ENCODE data around the gene KPNA5. TPM values are rescaled to one million over a fixed set of nuclear protein-coding genes. Genes with fewer than 3 reads are reported as not detected.
"Not testable (repeated sequence)": the region's sequence is repeated elsewhere in the genome, so short reads cannot be mapped to it uniquely, and the experiment has no call there.

Gene KPNA5
- total RNA-seq, 2 experiments from 2014 or later: 8.4 to 8.9 TPM

DNA sequence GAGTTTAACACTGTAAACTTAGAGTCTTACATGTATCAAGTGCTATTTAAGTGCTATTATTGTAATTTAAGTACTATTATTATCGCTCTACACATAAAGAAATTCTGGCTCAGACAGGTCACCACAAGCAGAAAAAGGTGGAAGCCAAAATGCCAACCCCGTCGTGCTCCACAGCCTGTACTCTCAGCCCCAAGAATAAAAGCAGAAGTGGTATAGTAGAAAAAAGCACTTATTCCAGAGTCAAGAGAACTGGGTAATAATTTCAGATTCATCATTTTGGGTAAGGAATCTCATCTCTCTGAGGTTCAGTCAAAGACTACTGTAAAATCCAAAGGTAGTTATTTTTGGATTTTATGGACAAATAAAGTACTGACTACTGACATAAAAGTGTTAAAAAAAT is 13.4 kb upstream of the KPNA5 start:
- peaks cover 35% of the 10 kb centered on the region for H3K4me1 Mint-ChIP-seq (ENCODE audit: low read depth)
- CTCF ChIA-PET: interaction anchor here (0.6 to 1.2 kb wide), 3 partner anchors 29 to 923 kb away, joined by 3 read pairs; no protein-coding TSS in a partner anchor
- H3K36me3 Mint-ChIP-seq (ENCODE audit: low read depth): peaks cover 15% of the 10 kb centered on the region
- H3K9me3 Mint-ChIP-seq: no peaks in the 10 kb centered on the region
- intact Hi-C loops (cut with micrococcal nuclease): loop anchor here (1.0 to 2.0 kb wide), 7 partner anchors 14 to 935 kb away; partner anchors contain the start of genes GOPC, KPNA5, RSPH4A and RWDD1
- peak overlapping the region; percentile 12 for H3K27ac Mint-ChIP-seq
- H3K27me3 Mint-ChIP-seq (ENCODE audit: low read depth): no peaks in the 10 kb centered on the region
- no peak for DNase-seq
- H3K4me3 Mint-ChIP-seq: peak overlapping the region; percentile 99

DNA sequence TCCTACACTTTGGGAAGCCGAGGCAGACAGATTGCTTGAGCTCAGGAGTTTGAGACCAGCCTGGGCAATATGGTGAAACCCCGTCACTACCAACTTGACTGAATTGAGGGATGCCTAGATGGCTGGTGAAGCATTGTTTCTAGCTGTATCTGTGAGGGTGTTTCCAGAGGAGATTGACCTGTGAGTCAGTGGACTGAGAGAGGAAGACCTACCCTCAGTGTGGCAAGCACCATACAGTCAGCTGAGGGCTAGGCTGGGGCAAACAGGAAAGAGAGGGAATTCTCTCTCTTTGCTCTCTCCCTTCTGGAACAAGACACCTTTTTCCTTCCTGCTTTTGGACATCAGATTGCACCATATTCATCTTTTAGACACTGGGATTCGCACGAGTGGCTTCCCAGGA is 8.7 kb upstream of the KPNA5 start:
- H3K36me3 Mint-ChIP-seq (ENCODE audit: low read depth): peaks cover 2% of the 10 kb centered on the region
- no peaks in the 10 kb centered on the region for H3K9me3 Mint-ChIP-seq
- no peaks in the 10 kb centered on the region for H3K27me3 Mint-ChIP-seq (ENCODE audit: low read depth)
- H3K4me1 Mint-ChIP-seq (ENCODE audit: low read depth): peaks cover 3% of the 10 kb centered on the region
- intact Hi-C loops (cut with micrococcal nuclease): no loop called here
- CTCF ChIA-PET: interaction anchor here (0.5 to 0.9 kb wide), 2 partner anchors 101 to 1217 kb away, joined by 3 read pairs; partner anchors contain the start of gene RWDD1
- no peak for DNase-seq
- H3K27ac Mint-ChIP-seq: no peak overlapping the region
- H3K4me3 Mint-ChIP-seq: no peak overlapping the region

DNA sequence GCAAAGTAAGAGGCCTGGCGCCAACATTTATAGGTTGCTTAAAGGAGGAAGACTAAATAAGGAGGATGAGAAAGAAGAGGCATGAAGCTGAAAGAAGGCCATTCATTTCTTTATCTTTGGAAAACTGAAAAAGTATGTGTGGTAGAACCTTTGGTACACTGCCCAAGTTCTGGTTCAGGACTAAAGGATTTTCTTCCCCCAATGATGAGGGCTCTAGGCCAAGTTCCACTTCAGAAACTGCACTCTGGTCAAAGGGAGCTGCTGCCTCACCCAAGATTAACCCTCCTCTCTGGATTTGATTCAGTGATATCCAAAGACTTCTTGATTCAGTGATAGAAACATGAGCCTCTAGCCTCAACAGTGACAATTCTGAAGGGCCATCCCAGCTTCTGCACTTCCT is 5.0 kb upstream of the KPNA5 start:
- Mint-ChIP-seq H3K4me3 (no peak overlapping the region), H3K27ac (no peak overlapping the region), H3K4me1 (ENCODE audit: low read depth) (peaks cover 13% of the 10 kb centered on the region), H3K9me3 (no peaks in the 10 kb centered on the region), H3K27me3 (ENCODE audit: low read depth) (no peaks in the 10 kb centered on the region), H3K36me3 (ENCODE audit: low read depth) (peaks cover under 1% of the 10 kb centered on the region)
- DNase-seq: no peak
- CTCF ChIA-PET: interaction anchor here (0.6 kb wide), 1 partner anchor 774 kb away, joined by 3 read pairs; no protein-coding TSS in a partner anchor
- intact Hi-C loops (cut with micrococcal nuclease): no loop called here

DNA sequence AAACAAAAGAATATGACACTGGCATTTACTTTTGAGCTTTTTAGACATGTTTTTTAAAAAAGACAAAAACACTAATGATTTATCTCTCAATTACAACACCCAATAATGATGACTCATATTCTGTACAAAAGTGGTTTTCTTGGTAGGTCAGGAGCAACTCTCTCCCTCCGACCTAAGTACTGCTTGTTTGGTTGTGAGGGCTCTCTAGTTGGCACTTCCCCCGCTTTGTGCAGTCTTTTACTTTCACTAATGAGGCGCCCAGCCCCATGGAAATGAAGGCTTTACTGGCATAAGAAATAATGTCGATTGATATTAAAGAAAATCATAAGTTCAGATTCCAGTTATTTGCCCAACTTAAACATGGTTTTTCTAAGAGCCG is 1.3 kb downstream of the KPNA5 start:
- Mint-ChIP-seq H3K9me3 (no peaks in the 10 kb centered on the region), H3K27me3 (ENCODE audit: low read depth) (no peaks in the 10 kb centered on the region), H3K4me1 (ENCODE audit: low read depth) (peaks cover 53% of the 10 kb centered on the region), H3K36me3 (ENCODE audit: low read depth) (peaks cover 16% of the 10 kb centered on the region), H3K4me3 (peak overlapping the region; percentile 96), H3K27ac (peak overlapping the region; percentile 81)
- peak; percentile 44 for DNase-seq
- intact Hi-C loops (cut with micrococcal nuclease): loop anchor here (5.0 kb wide), 4 partner anchors 580 to 995 kb away; partner anchors contain the start of genes GOPC, NT5DC1 and NUS1
- CTCF ChIA-PET: no interaction called here

DNA sequence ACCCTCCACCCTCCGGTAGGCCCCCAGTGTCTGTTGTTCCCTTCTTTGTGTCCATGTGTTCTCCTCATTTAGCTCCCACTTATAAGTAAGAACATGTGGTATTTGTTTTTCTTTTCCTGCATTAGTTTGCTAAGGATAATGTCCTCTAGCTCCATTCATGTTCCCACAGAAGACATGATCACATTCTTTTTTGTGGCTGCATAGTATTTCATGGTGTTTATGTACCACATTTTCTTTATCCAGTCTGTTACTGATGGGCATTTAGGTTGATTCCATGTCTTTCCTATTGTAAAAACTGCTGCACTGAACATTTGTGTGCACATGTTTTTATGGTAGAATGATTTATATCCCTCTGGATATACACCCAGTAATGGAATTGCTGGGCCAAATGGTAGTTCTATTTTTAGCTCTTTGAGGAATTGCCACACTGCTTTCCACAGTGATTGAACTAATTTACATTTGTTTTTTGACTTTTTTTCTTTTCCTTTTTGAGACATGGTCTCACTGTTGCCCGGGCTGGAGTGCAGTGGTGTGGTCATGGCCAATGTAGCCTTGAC is 4.5 kb downstream of the KPNA5 start:
- no peak overlapping the region for H3K4me3 Mint-ChIP-seq
- intact Hi-C loops (cut with micrococcal nuclease): no loop called here
- no peak overlapping the region for H3K27ac Mint-ChIP-seq
- no peaks in the 10 kb centered on the region for H3K27me3 Mint-ChIP-seq (ENCODE audit: low read depth)
- H3K9me3 Mint-ChIP-seq: no peaks in the 10 kb centered on the region
- no peak for DNase-seq
- peaks cover 19% of the 10 kb centered on the region for H3K36me3 Mint-ChIP-seq (ENCODE audit: low read depth)
- peaks cover 52% of the 10 kb centered on the region for H3K4me1 Mint-ChIP-seq (ENCODE audit: low read depth)
- CTCF ChIA-PET: no interaction called here

DNA sequence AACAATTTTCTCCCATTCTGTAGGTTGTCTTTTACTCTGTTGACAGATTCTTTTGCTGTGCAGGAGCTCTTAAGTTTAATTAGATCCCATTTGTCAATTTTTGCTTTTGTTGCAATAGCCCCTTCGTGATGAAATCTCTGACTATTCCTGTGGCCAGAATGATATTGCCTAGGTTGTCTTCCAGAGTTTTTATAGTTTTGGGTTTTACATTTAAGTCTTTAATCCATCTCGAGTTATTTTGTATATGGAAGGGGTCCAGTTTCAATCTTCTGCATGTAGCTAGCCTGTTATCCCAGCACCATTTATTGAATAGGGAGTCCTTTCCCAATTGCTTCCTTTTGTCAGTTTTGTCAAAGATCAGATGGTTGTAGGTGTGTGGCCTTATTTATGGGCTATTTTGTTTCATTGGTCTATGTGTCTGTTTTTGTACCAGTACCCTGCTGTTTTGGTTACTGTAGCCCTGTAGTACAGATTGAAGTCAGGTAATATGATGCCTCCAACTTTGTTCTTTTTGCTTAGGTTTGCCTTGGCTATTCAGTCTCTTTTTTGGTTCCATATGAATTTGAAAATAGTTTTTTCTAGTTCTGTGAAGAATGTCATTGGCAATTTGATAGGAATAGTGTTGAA is 5.6 kb downstream of the KPNA5 start:
- DNase-seq; H3K27me3 Mint-ChIP-seq (ENCODE audit: low read depth); intact Hi-C loops (cut with micrococcal nuclease); H3K27ac Mint-ChIP-seq; H3K9me3 Mint-ChIP-seq; CTCF ChIA-PET; H3K4me3 Mint-ChIP-seq: not testable (repeated sequence)
- H3K4me1 Mint-ChIP-seq (ENCODE audit: low read depth): peaks cover 54% of the 10 kb centered on the region
- H3K36me3 Mint-ChIP-seq (ENCODE audit: low read depth): peaks cover 21% of the 10 kb centered on the region

DNA sequence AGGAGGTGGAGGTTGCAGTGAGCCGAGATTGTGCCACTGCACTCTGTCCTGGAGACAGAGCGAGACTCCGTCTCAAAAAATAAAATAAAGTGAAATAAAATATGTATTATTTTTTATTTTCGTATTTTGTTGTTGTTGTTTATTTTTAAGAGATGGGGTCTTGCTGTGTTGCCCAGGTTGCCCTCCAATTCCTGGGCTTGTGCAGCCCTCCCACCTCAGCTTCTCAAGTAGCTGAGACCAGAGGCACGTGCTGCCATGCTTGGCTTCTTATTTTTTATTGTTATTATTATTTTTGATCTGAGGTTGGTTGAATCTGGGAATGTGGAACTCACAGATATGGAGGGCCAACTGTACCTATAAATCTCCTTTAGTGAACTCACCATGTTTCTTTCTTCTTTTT is 10.1 kb downstream of the KPNA5 start:
- Mint-ChIP-seq H3K9me3 (peaks cover 2% of the 10 kb centered on the region), H3K27me3 (ENCODE audit: low read depth) (no peaks in the 10 kb centered on the region), H3K27ac (no peak overlapping the region), H3K36me3 (ENCODE audit: low read depth) (peaks cover 21% of the 10 kb centered on the region), H3K4me3 (no peak overlapping the region), H3K4me1 (ENCODE audit: low read depth) (peaks cover 44% of the 10 kb centered on the region)
- CTCF ChIA-PET: no interaction called here
- intact Hi-C loops (cut with micrococcal nuclease): no loop called here
- no peak for DNase-seq

DNA sequence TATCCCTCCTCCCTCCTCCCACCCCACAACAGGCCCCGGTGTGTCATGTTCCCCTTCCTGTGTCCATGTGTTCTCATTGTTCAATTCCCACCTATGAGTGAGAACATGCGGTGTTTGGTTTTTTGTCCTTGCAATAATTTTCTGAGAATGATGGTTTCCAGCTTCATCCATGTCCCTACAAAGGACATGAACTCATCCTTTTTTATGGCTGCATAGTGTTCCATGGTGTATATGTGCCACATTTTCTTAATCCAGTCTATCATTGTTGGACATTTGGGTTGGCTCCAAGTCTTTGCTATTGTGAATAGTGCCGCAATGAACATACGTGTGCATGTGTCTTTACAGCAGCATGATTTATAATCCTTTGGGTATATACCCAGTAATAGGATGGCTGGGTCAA is 11.9 kb downstream of the KPNA5 start:
- H3K9me3 Mint-ChIP-seq; DNase-seq; intact Hi-C loops (cut with micrococcal nuclease); CTCF ChIA-PET; H3K27me3 Mint-ChIP-seq (ENCODE audit: low read depth); H3K27ac Mint-ChIP-seq; H3K4me3 Mint-ChIP-seq: not testable (repeated sequence)
- H3K4me1 Mint-ChIP-seq (ENCODE audit: low read depth): peaks cover 41% of the 10 kb centered on the region
- peaks cover 26% of the 10 kb centered on the region for H3K36me3 Mint-ChIP-seq (ENCODE audit: low read depth)

DNA sequence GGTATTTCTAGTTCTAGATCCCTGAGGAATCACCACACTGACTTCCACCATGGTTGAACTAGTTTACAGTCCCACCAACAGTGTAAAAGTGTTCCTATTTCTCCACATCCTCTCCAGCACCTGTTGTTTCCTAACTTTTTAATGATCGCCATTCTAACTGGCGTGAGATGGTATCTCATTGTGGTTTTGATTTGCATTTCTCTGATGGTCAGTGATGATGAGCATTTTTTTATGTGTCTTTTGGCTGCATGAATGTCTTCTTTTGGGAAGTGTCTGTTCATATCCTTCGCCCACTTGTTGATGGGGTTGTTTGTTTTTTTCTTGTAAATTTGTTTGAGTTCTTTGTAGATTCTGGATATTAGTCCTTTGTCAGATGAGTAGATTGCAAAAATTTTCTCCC is 12.3 kb downstream of the KPNA5 start:
- H3K27ac Mint-ChIP-seq; H3K9me3 Mint-ChIP-seq; DNase-seq; CTCF ChIA-PET; H3K4me3 Mint-ChIP-seq; H3K27me3 Mint-ChIP-seq (ENCODE audit: low read depth); intact Hi-C loops (cut with micrococcal nuclease): not testable (repeated sequence)
- peaks cover 26% of the 10 kb centered on the region for H3K36me3 Mint-ChIP-seq (ENCODE audit: low read depth)
- peaks cover 37% of the 10 kb centered on the region for H3K4me1 Mint-ChIP-seq (ENCODE audit: low read depth)

DNA sequence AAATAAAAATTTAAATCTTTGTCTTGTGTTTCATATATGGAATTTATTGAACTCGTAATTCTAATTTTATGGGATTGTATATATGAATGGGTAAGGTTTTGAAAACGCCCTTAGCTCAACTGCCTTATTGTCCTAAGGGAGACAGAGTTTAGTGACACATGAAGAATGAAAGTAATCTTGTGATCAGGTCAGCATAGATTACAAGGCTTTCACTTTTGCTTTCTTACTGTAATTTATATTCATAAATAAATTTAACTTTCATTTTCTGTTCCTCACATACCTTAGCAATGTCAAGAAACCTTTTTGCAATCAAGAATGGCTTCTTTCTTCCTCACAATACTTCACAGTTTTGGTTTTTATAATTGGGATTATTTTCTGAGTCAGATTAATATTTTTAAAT is 14.4 kb downstream of the KPNA5 start:
- peaks cover 2% of the 10 kb centered on the region for H3K9me3 Mint-ChIP-seq
- H3K27me3 Mint-ChIP-seq (ENCODE audit: low read depth): no peaks in the 10 kb centered on the region
- intact Hi-C loops (cut with micrococcal nuclease): loop anchor here (1.0 kb wide), 2 partner anchors 14 to 27 kb away; partner anchors contain the start of genes KPNA5 and ZUP1
- no peak overlapping the region for H3K4me3 Mint-ChIP-seq
- no peak overlapping the region for H3K27ac Mint-ChIP-seq
- DNase-seq: no peak
- H3K4me1 Mint-ChIP-seq (ENCODE audit: low read depth): peaks cover 39% of the 10 kb centered on the region
- CTCF ChIA-PET: interaction anchor here (1.0 kb wide), 1 partner anchor 14 kb away, joined by 5 read pairs; no protein-coding TSS in a partner anchor
- H3K36me3 Mint-ChIP-seq (ENCODE audit: low read depth): peaks cover 33% of the 10 kb centered on the region

DNA sequence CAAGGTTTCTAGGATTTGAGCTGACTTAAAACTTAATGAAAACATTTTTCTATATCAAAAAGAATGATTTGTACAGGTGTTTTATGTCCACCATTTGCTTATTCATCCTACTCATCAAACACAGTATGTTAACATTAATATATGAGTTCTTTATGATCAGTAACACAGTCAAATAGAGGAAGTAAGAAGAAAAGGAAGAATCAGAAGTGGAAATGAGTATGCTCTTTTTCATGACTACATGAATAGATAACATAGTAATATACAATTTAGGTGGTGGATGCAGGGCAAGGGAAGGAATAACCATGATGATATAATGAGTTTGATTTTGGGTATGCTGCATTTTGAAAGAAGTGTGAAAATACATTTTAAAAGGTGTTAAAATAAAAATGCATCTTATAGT is 16.5 kb downstream of the KPNA5 start:
- H3K36me3 Mint-ChIP-seq (ENCODE audit: low read depth): peaks cover 35% of the 10 kb centered on the region
- peaks cover 2% of the 10 kb centered on the region for H3K9me3 Mint-ChIP-seq
- DNase-seq: no peak
- intact Hi-C loops (cut with micrococcal nuclease): no loop called here
- H3K4me3 Mint-ChIP-seq: no peak overlapping the region
- peak overlapping the region; percentile 4 for H3K27ac Mint-ChIP-seq
- peaks cover 37% of the 10 kb centered on the region for H3K4me1 Mint-ChIP-seq (ENCODE audit: low read depth)
- no peaks in the 10 kb centered on the region for H3K27me3 Mint-ChIP-seq (ENCODE audit: low read depth)
- CTCF ChIA-PET: interaction anchor here (1.1 kb wide), 1 partner anchor 29 kb away, joined by 3 read pairs; the partner anchor contains the start of gene ZUP1

DNA sequence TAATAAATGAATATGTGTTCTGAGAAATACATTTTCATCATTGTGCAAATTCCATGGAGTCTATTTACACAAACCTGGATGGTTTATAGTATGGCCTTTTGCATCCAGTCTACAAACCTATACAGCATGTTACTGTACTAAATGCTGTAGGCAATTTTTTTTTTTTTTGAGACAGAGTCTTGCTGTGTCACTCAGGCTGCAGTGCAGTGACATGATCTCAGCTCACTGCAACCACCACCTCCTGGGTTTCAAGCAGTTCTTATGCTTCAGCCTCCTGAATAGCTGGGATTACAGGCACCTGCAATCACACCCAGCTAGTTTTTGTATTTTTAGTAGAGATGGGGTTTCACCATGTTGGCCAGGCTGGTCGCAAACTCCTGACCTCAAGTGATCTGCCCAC is 22.9 kb downstream of the KPNA5 start:
- H3K4me3 Mint-ChIP-seq; H3K27ac Mint-ChIP-seq; H3K9me3 Mint-ChIP-seq; H3K4me1 Mint-ChIP-seq (ENCODE audit: low read depth); H3K27me3 Mint-ChIP-seq (ENCODE audit: low read depth); intact Hi-C loops (cut with micrococcal nuclease); DNase-seq: not testable (repeated sequence)
- CTCF ChIA-PET: interaction anchor here (0.6 kb wide), 1 partner anchor 1243 kb away, joined by 3 read pairs; no protein-coding TSS in a partner anchor
- H3K36me3 Mint-ChIP-seq (ENCODE audit: low read depth): peaks cover 28% of the 10 kb centered on the region

DNA sequence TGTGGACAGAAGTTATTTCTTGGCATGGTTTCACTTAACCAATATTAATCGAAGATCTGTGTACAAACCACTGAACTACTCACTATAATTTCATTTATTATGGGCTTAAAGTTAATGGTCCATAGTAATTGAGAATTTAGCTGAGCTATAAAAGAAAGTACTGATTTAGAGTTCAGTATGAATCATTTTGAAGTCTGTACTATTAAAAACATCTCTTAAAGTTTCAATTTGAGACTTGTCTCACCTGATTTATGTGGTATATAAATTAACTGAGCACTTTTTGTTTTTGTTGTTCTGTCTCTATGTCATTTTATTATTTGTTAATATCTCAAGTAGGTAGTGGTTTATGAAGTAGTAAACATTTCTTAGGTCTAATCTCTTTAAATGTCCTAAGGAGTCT is 24.9 kb downstream of the KPNA5 start:
- no peak overlapping the region for H3K4me3 Mint-ChIP-seq
- CTCF ChIA-PET: no interaction called here
- peaks cover 19% of the 10 kb centered on the region for H3K36me3 Mint-ChIP-seq (ENCODE audit: low read depth)
- H3K4me1 Mint-ChIP-seq (ENCODE audit: low read depth): peaks cover 4% of the 10 kb centered on the region
- intact Hi-C loops (cut with micrococcal nuclease): no loop called here
- H3K27me3 Mint-ChIP-seq (ENCODE audit: low read depth): no peaks in the 10 kb centered on the region
- no peak overlapping the region for H3K27ac Mint-ChIP-seq
- DNase-seq: no peak
- no peaks in the 10 kb centered on the region for H3K9me3 Mint-ChIP-seq

Data from activated naive CD4-positive, alpha-beta T cell treated with anti-CD3 and anti-CD28 coated beads for 36 hours (primary cell).